HG03066 (cell line): ENCODE measurements around the gene B3GNT7.

Experiments
- ATAC-seq: cut with Tn5 transposase; IDR thresholded peaks from one replicate; pipeline ENCODE4 v1.9.1; 2021; ENCODE audit warnings: low read depth; ENCODE audit not compliant: unreplicated experiment

B3GNT7 gene

GRCh38 chr2:231383416-231384108 is 11.9 kb upstream of the B3GNT7 start:
- ATAC-seq, result no peak

GRCh38 chr2:231384109-231384435 is 11.4 kb upstream of the B3GNT7 start:
- no peak for ATAC-seq

- ATAC-seq, result no peak
Observed at GRCh38 chr2:231384970-231385369, 10.5 kb upstream of the B3GNT7 start.

- ATAC-seq, result no peak
Observed at GRCh38 chr2:231385429-231385828, 10.1 kb upstream of the B3GNT7 start.

- no peak for ATAC-seq
Observed at GRCh38 chr2:231386446-231386845, 9.1 kb upstream of the B3GNT7 start.

- ATAC-seq, result no peak
Observed at GRCh38 chr2:231387904-231388724, 7.4 kb upstream of the B3GNT7 start.

GRCh38 chr2:231388725-231389346 is 6.7 kb upstream of the B3GNT7 start:
- ATAC-seq, result no peak

- no peak for ATAC-seq
Observed at GRCh38 chr2:231390667-231391066, 4.8 kb upstream of the B3GNT7 start.

- no peak for ATAC-seq
Observed at GRCh38 chr2:231391981-231392380, 3.5 kb upstream of the B3GNT7 start.

- ATAC-seq, result no peak
Observed at GRCh38 chr2:231392431-231393148, 2.9 kb upstream of the B3GNT7 start.

GRCh38 chr2:231393149-231394131 is 2.1 kb upstream of the B3GNT7 start:
- peak; percentile 44 for ATAC-seq

GRCh38 chr2:231394211-231395141 is 1.0 kb upstream of the B3GNT7 start:
- peak; percentile 52 for ATAC-seq

- no peak for ATAC-seq
Observed at GRCh38 chr2:231396058-231396821, 730 bp downstream of the B3GNT7 start.

- ATAC-seq, result no peak
Observed at GRCh38 chr2:231397011-231397927, 1.8 kb downstream of the B3GNT7 start.

GRCh38 chr2:231397928-231398294 is 2.4 kb downstream of the B3GNT7 start:
- ATAC-seq, result no peak

- ATAC-seq, result no peak
Observed at GRCh38 chr2:231398585-231398984, 3.1 kb downstream of the B3GNT7 start.
